Neural crest cell (in vitro differentiated cells): ENCODE data around the gene CPT1C. TPM values are rescaled to one million over a fixed set of nuclear protein-coding genes. Genes with fewer than 3 reads are reported as not detected.
A peak's percentile ranks its signal among the peaks of the same experiment; 100 is the strongest.

Source experiments
- DNase-seq: peaks from one replicate; pipeline ENCODE4 v3.0.0; 2021; ENCODE audit warnings: low read depth, mixed read lengths, low spot score
- H3K27ac Mint-ChIP-seq: one replicate; pipeline ENCODE4 v1.8.0; 2021; ENCODE audit warnings: mild to moderate bottlenecking, mixed read lengths; ENCODE audit not compliant: unreplicated experiment
- H3K27me3 Mint-ChIP-seq: 2 replicates; pipeline ENCODE4 v1.8.0; 2021; ENCODE audit warnings: low read depth, mild to moderate bottlenecking, mixed read lengths
- H3K36me3 Mint-ChIP-seq: 2 replicates; pipeline ENCODE4 v1.8.0; 2021; ENCODE audit warnings: low read depth, mild to moderate bottlenecking, mixed read lengths
- H3K4me1 Mint-ChIP-seq: 2 replicates; pipeline ENCODE4 v1.8.0; 2021; ENCODE audit warnings: mixed read lengths
- H3K4me3 Mint-ChIP-seq: one replicate; pipeline ENCODE4 v1.8.0; 2021; ENCODE audit warnings: mild to moderate bottlenecking, mixed read lengths
- H3K9me3 Mint-ChIP-seq: 2 replicates; pipeline ENCODE4 v1.8.0; 2021; ENCODE audit warnings: mixed read lengths
- total RNA-seq: library from RNA; stranded (reverse); gene quantifications from 2 replicates; pipeline ENCODE4 v1.2.1, GENCODE V29; 2021
- TF ChIP-seq, protein P1 (sequence below): fragments of 200-600 bp; sonication (generic); conservative IDR thresholded peaks from 2 replicates; pipeline ENCODE4 v1.5.0; 2021; ENCODE audit warnings: antibody characterized with exemption, mild to moderate bottlenecking

The CPT1C gene
- total RNA-seq, 1 donor from 2014 or later, result 87.7 TPM

DNA sequence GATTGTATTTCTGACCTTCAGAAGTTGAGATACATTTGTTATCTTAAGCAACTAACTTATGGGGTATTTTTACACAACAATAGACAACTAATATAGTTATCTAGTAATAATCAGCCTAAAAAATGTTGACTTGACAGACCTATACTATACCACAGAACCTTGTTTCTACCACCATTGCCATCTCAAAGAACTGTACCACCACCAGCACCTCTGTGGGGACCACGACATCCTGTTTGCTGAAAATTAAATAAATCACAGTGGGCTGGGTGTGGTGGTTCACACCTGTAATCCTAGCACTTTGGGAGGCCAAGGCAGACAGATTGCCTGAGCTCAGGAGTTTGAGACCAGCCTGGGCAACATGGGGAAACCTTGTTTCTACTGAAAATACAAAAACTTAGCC, 48.2 kb downstream of the CPT1C start:
- H3K27ac Mint-ChIP-seq, result no peak overlapping the region
- TF ChIP-seq, protein P1, sequence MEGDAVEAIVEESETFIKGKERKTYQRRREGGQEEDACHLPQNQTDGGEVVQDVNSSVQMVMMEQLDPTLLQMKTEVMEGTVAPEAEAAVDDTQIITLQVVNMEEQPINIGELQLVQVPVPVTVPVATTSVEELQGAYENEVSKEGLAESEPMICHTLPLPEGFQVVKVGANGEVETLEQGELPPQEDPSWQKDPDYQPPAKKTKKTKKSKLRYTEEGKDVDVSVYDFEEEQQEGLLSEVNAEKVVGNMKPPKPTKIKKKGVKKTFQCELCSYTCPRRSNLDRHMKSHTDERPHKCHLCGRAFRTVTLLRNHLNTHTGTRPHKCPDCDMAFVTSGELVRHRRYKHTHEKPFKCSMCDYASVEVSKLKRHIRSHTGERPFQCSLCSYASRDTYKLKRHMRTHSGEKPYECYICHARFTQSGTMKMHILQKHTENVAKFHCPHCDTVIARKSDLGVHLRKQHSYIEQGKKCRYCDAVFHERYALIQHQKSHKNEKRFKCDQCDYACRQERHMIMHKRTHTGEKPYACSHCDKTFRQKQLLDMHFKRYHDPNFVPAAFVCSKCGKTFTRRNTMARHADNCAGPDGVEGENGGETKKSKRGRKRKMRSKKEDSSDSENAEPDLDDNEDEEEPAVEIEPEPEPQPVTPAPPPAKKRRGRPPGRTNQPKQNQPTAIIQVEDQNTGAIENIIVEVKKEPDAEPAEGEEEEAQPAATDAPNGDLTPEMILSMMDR, result no peak
- H3K27me3 Mint-ChIP-seq, result no peaks in the 10 kb centered on the region
- DNase-seq, result no peak
- H3K4me1 Mint-ChIP-seq, result no peaks in the 10 kb centered on the region
- H3K4me3 Mint-ChIP-seq, result no peak overlapping the region
- no peaks in the 10 kb centered on the region for H3K9me3 Mint-ChIP-seq
- no peaks in the 10 kb centered on the region for H3K36me3 Mint-ChIP-seq

DNA sequence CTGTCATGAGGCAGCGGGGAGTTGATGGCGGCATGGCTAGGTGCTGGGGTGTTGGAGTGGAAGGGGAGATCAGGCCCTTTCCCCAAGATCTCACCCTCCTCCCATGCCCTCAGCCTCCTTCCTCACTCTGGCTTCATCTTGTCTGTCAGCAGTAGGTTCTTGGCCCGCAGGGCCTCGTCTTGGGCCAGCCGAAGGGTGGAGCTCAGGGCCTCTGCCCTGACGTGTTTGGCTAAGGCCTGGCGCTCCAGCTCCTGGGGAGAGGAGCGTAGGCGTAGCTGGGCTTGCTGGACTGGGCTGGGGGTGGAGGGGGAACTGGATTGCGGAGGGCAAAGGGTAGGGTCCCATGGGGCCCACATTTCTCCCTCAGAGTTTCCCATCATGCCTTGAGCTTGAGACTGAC, 49.0 kb downstream of the CPT1C start:
- Mint-ChIP-seq H3K27me3 (no peaks in the 10 kb centered on the region), H3K9me3 (peaks cover 2% of the 10 kb centered on the region), H3K4me1 (no peaks in the 10 kb centered on the region), H3K27ac (no peak overlapping the region), H3K4me3 (no peak overlapping the region), H3K36me3 (no peaks in the 10 kb centered on the region)
- no peak for DNase-seq
- TF ChIP-seq, protein P1, result no peak

DNA sequence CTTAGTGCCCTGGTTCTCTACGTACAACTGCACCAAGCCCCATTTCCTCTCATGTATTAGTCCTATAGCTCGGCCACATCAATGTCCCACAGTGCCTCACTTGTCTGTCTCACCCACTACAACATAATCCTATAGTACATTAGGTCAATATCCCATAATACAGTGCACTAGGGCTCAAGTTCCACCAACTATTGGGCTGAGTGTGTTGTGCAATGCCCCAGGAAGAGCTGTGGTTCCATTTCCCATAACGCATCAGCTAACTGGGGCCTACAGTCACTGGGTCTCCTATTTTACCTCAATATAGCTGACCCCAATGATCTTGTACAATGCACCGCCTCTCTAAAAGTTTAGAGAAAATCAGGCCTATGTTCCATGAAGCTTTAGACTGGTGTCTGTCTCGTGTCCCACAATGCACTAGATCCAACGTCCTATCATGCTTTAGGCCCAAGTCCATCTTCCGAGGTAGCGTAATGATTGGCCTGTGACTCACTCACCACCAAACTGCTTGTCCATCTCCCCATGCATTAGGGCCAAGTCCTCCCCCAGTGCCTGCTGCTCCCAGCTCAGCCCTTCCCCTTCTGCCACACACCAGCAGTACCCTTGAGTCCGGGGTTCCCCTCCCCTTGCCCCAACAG, 50.4 kb downstream of the CPT1C start:
- Mint-ChIP-seq H3K9me3 (peaks cover 3% of the 10 kb centered on the region), H3K4me1 (no peaks in the 10 kb centered on the region)

DNA sequence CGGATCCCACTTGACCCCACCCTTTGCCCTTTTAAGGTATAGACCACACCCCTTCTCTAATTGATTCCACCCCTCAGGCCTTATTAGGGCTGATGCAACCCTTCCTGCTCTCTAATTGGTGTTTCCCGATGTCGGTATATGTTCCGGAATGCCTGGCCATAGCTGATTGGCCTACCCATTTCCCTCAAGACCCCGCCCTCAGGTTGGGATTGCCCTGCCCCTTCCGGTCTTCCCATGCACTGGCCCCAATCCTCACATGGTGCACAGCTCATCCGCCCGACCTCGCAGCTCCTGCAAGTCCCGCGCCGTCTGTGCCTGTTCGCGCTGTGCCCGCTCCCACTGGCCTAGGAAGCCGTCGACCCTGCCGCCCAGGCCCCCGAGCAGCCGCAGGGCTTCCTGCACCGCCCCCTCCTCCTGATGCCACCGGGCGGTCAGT, 54.0 kb downstream of the CPT1C start:
- Mint-ChIP-seq H3K4me3 (no peak overlapping the region), H3K27me3 (no peaks in the 10 kb centered on the region), H3K9me3 (peaks cover 3% of the 10 kb centered on the region), H3K4me1 (no peaks in the 10 kb centered on the region), H3K27ac (no peak overlapping the region), H3K36me3 (no peaks in the 10 kb centered on the region)
- no peak for DNase-seq
- TF ChIP-seq, protein P1, result no peak

More for the DNA sequence above, 50.4 kb downstream of the CPT1C start:
- Mint-ChIP-seq H3K4me3 (no peak overlapping the region), H3K36me3 (no peaks in the 10 kb centered on the region), H3K27me3 (no peaks in the 10 kb centered on the region), H3K27ac (no peak overlapping the region)
- no peak for DNase-seq
- TF ChIP-seq, protein P1, result no peak

DNA sequence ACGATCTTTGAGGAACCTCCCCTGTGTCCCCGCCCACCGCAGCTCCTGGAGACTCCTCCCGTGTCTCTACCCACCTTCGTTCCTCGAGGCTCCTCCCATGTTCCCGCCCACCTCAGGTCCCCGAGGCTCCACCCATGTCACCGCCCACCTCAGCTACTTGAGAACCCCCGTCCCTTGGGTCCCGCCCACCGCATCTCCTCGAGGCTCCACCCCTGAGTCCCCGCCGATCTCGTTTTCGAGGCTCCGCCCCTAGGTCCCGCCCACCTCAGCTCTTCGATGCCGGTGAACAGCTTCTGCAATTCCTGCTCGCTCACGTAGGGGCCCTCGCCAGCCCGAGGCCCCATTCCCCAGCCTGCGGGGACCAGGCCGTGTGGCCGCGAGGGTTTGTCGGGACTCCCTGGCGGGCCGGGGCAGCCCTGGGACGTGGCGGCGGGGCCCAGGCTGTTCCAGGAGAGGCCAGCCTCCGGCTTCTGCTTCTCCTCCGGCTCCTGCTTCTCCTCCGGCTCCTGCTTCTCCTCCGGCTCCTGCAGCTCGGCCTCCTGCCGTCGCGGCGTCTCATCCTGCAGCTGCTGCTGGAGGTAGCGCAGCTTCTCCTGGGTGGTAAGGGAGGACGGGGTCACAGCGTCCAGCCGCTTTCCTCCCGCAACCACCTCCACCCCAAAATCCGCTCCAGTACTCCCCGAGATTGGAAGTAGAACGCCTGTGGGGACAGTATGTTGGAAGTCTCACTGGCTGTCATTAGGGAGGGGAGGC, 55.5 kb downstream of the CPT1C start:
- Mint-ChIP-seq H3K9me3 (peaks cover 3% of the 10 kb centered on the region), H3K4me1 (no peaks in the 10 kb centered on the region), H3K27me3 (no peaks in the 10 kb centered on the region), H3K4me3 (no peak overlapping the region), H3K36me3 (no peaks in the 10 kb centered on the region), H3K27ac (no peak overlapping the region)
- DNase-seq, result peak; percentile 16
- TF ChIP-seq, protein P1, result no peak
